Smooth muscle cell (in vitro differentiated cells): Measurements from ENCODE around the gene ARAF. TPM values are rescaled to one million over a fixed set of nuclear protein-coding genes. Genes with fewer than 3 reads are reported as not detected.

ENCODE experiments used
- DNase-seq: peaks from one replicate; lab custom pipeline; 2025; ENCODE audit not compliant: unreplicated experiment; lab: John Stamatoyannopoulos, UW
- H2AFZ ChIP-seq: fragments of 200-600 bp; sonication (generic); 2 replicates; pipeline ENCODE4 v1.6.0; 2016; ENCODE audit warnings: antibody characterized with exemption, low read depth, mild to moderate bottlenecking
- H3F3A ChIP-seq: fragments of 200-600 bp; sonication (generic); 2 replicates; pipeline ENCODE4 v1.6.0; 2017; ENCODE audit warnings: antibody characterized with exemption, low read depth
- H3K27ac ChIP-seq: fragments of 200-600 bp; sonication (generic); 2 replicates; pipeline ENCODE4 v1.5.1; 2016; ENCODE audit warnings: low read depth, mild to moderate bottlenecking
- H3K27me3 ChIP-seq: fragments of 200-600 bp; sonication (generic); 2 replicates; pipeline ENCODE4 v1.6.1; 2016; ENCODE audit warnings: low read depth, mild to moderate bottlenecking
- H3K36me3 ChIP-seq: fragments of 200-600 bp; sonication (generic); 2 replicates; pipeline ENCODE4 v1.5.1; 2016; ENCODE audit warnings: low read depth
- H3K4me1 ChIP-seq: fragments of 200-600 bp; sonication (generic); 2 replicates; pipeline ENCODE4 v1.5.1; 2016; ENCODE audit warnings: low read depth
- H3K4me2 ChIP-seq: fragments of 200-600 bp; sonication (generic); 2 replicates; pipeline ENCODE4 v1.6.0; 2016; ENCODE audit warnings: mild to moderate bottlenecking
- H3K4me3 ChIP-seq: fragments of 200-600 bp; sonication (generic); 2 replicates; pipeline ENCODE4 v1.5.1; 2016; ENCODE audit warnings: mild to moderate bottlenecking
- H3K79me2 ChIP-seq: fragments of 200-600 bp; sonication (generic); 2 replicates; pipeline ENCODE4 v1.6.0; 2016; ENCODE audit warnings: low read depth, mild to moderate bottlenecking
- H3K9ac ChIP-seq: fragments of 200-600 bp; sonication (generic); 2 replicates; pipeline ENCODE4 v1.6.0; 2016; ENCODE audit warnings: low read depth
- H3K9me3 ChIP-seq: fragments of 200-600 bp; sonication (generic); replicated peaks from 2 replicates; pipeline ENCODE4 v1.5.1; 2016; ENCODE audit warnings: low read depth
- H4K20me1 ChIP-seq: fragments of 200-600 bp; sonication (generic); 2 replicates; pipeline ENCODE4 v1.6.0; 2016; ENCODE audit warnings: low read depth
- CTCF ChIP-seq: fragments of 200-600 bp; sonication (generic); IDR thresholded peaks from 2 replicates; pipeline ENCODE4 v1.5.1; 2017; ENCODE audit warnings: borderline replicate concordance, mild to moderate bottlenecking, antibody characterized with exemption; ENCODE audit not compliant: insufficient read depth, poor library complexity, severe bottlenecking
- WGBS: methylation state at CpG from one replicate; pipeline ENCODE4 v1.1.7; 2016; ENCODE audit warnings: low lambda C conversion rate; 5-methylcytosine and 5-hydroxymethylcytosine counted together
- polyA plus RNA-seq: library from polyadenylated mRNA; unstranded; fragments of >200 nt; fragmentation: Nextera tagmentation; extraction: Ambion mirVana; gene quantifications from 2 replicates; pipeline ENCODE4 v1.2.1, GENCODE V29; 2016
- total RNA-seq: library from RNA; depleted of rRNA; stranded (reverse); fragments of >200 nt; gene quantifications from 2 replicates; pipeline ENCODE4 v1.2.3, GENCODE V29; 2014

ARAF gene
- total and polyA plus RNA-seq, 2 experiments from 2014 or later: 33.1 to 63.1 TPM

GRCh38 chrX:47563801-47564315 lies 2.9 kb downstream of the ARAF start:
- Histone ChIP-seq H3K79me2 (peaks cover 5% of the 10 kb centered on the region), H4K20me1 (peaks cover 4% of the 10 kb centered on the region), H3K4me1 (no peaks in the 10 kb centered on the region), H3K27me3 (no peaks in the 10 kb centered on the region), H3K9ac (no peak overlapping the region), H3K4me3 (no peak overlapping the region), H3K4me2 (no peak overlapping the region), H3K27ac (no peak overlapping the region), H2AFZ (no peak overlapping the region), H3K36me3 (no peaks in the 10 kb centered on the region), H3F3A (no peaks in the 10 kb centered on the region), H3K9me3 (no peaks in the 10 kb centered on the region)
- no peak for DNase-seq
- TF ChIP-seq CTCF: no peak
- 64% methylated on average over 8 of the region's 8 CpGs for WGBS

- no peak for DNase-seq
- no peak for TF ChIP-seq CTCF
- no peak overlapping the region for H3K9ac ChIP-seq
- no peak overlapping the region for H2AFZ ChIP-seq
- H4K20me1 ChIP-seq: peaks cover 4% of the 10 kb centered on the region
- H3K27me3 ChIP-seq: no peaks in the 10 kb centered on the region
- H3K4me1 ChIP-seq: no peaks in the 10 kb centered on the region
- no peak overlapping the region for H3K4me3 ChIP-seq
- peaks cover 5% of the 10 kb centered on the region for H3K79me2 ChIP-seq
- H3K9me3 ChIP-seq: no peaks in the 10 kb centered on the region
- H3K27ac ChIP-seq: no peak overlapping the region
- H3K4me2 ChIP-seq: no peak overlapping the region
- H3K36me3 ChIP-seq: no peaks in the 10 kb centered on the region
- WGBS: 88% methylated on average over 12 of the region's 12 CpGs
- no peaks in the 10 kb centered on the region for H3F3A ChIP-seq
Measured at GRCh38 chrX:47564438-47565085, 3.6 kb downstream of the ARAF start.

GRCh38 chrX:47566841-47567240 lies 5.8 kb downstream of the ARAF start:
- Histone ChIP-seq H3K4me1 (no peaks in the 10 kb centered on the region), H3K36me3 (no peaks in the 10 kb centered on the region)
- WGBS: 93% methylated on average over 11 of the region's 11 CpGs

More at GRCh38 chrX:47566841-47567240, 5.8 kb downstream of the ARAF start:
- no peak overlapping the region for H3K4me2 ChIP-seq
- H3K9me3 ChIP-seq: no peaks in the 10 kb centered on the region
- no peaks in the 10 kb centered on the region for H3F3A ChIP-seq
- H3K27me3 ChIP-seq: no peaks in the 10 kb centered on the region
- no peak overlapping the region for H3K9ac ChIP-seq
- no peak for TF ChIP-seq CTCF
- H3K27ac ChIP-seq: no peak overlapping the region
- peaks cover 4% of the 10 kb centered on the region for H4K20me1 ChIP-seq
- H2AFZ ChIP-seq: no peak overlapping the region
- H3K79me2 ChIP-seq: peaks cover 1% of the 10 kb centered on the region
- DNase-seq: no peak
- H3K4me3 ChIP-seq: no peak overlapping the region
